Measurements from ENCODE around the gene JAKMIP3. TPM values are rescaled to one million over a fixed set of nuclear protein-coding genes. Genes with fewer than 3 reads are reported as not detected.

The JAKMIP3 gene
- total RNA-seq, 1 donor from 2014 or later: 0.40 TPM

- no peak for DNase-seq (ENCODE audit: low read depth, low spot score)
- Mint-ChIP-seq H3K9me3 (no peaks in the 10 kb centered on the region), H3K27me3 (ENCODE audit: low read depth) (peaks cover 85% of the 10 kb centered on the region), H3K4me1 (peaks cover 6% of the 10 kb centered on the region), H3K4me3 (peak overlapping the region; percentile 71), H3K27ac (ENCODE audit: unreplicated experiment) (no peak overlapping the region), H3K36me3 (ENCODE audit: low read depth) (no peaks in the 10 kb centered on the region)
- TF ChIP-seq CTCF (conservative IDR thresholded peaks at IDR 0.05): peak; percentile 21
Measured at GRCh38 chr10:132036887-132037675, 28.7 kb upstream of the JAKMIP3 start.

GRCh38 chr10:132037676-132037975 lies 28.1 kb upstream of the JAKMIP3 start:
- Mint-ChIP-seq H3K4me3 (peak overlapping the region; percentile 71), H3K27ac (ENCODE audit: unreplicated experiment) (no peak overlapping the region), H3K9me3 (no peaks in the 10 kb centered on the region), H3K36me3 (ENCODE audit: low read depth) (no peaks in the 10 kb centered on the region), H3K4me1 (peaks cover 6% of the 10 kb centered on the region), H3K27me3 (ENCODE audit: low read depth) (peaks cover 85% of the 10 kb centered on the region)
- no peak for DNase-seq (ENCODE audit: low read depth, low spot score)
- no peak for TF ChIP-seq CTCF (conservative IDR thresholded peaks at IDR 0.05)

- TF ChIP-seq CTCF (conservative IDR thresholded peaks at IDR 0.05): no peak
- H3K9me3 Mint-ChIP-seq: no peaks in the 10 kb centered on the region
- no peaks in the 10 kb centered on the region for H3K36me3 Mint-ChIP-seq (ENCODE audit: low read depth)
- no peak overlapping the region for H3K27ac Mint-ChIP-seq (ENCODE audit: unreplicated experiment)
- H3K27me3 Mint-ChIP-seq (ENCODE audit: low read depth): peaks cover 84% of the 10 kb centered on the region
- no peak overlapping the region for H3K4me3 Mint-ChIP-seq
- peaks cover 6% of the 10 kb centered on the region for H3K4me1 Mint-ChIP-seq
- DNase-seq (ENCODE audit: low read depth, low spot score): no peak
Measured at GRCh38 chr10:132039371-132039770, 26.4 kb upstream of the JAKMIP3 start.

- Mint-ChIP-seq H3K27me3 (ENCODE audit: low read depth) (peaks cover 79% of the 10 kb centered on the region), H3K27ac (ENCODE audit: unreplicated experiment) (no peak overlapping the region), H3K4me1 (peaks cover 6% of the 10 kb centered on the region), H3K9me3 (no peaks in the 10 kb centered on the region), H3K4me3 (no peak overlapping the region), H3K36me3 (ENCODE audit: low read depth) (no peaks in the 10 kb centered on the region)
- no peak for TF ChIP-seq CTCF (conservative IDR thresholded peaks at IDR 0.05)
- DNase-seq (ENCODE audit: low read depth, low spot score): no peak
Measured at GRCh38 chr10:132040046-132040445, 25.7 kb upstream of the JAKMIP3 start.

GRCh38 chr10:132041340-132041739 lies 24.4 kb upstream of the JAKMIP3 start:
- Mint-ChIP-seq H3K27ac (ENCODE audit: unreplicated experiment) (no peak overlapping the region), H3K36me3 (ENCODE audit: low read depth) (no peaks in the 10 kb centered on the region), H3K4me3 (no peak overlapping the region), H3K9me3 (no peaks in the 10 kb centered on the region), H3K27me3 (ENCODE audit: low read depth) (peaks cover 70% of the 10 kb centered on the region), H3K4me1 (peaks cover 6% of the 10 kb centered on the region)
- TF ChIP-seq CTCF (conservative IDR thresholded peaks at IDR 0.05): no peak
- DNase-seq (ENCODE audit: low read depth, low spot score): no peak

Data from neural crest cell (in vitro differentiated cells).